Caki2 (cell line): Measurements from ENCODE around the gene CERS6. TPM values are rescaled to one million over a fixed set of nuclear protein-coding genes. Genes with fewer than 3 reads are reported as not detected.
"Not testable (repeated sequence)": the region's sequence is repeated elsewhere in the genome, so short reads cannot be mapped to it uniquely, and the experiment has no call there.

Source experiments
- DNase-seq: peaks from one replicate; pipeline ENCODE4 v3.0.0-alpha.2; 2015; ENCODE audit warnings: low read depth
- in situ Hi-C: cut with HindIII; loops from 2 replicates; pipeline ENCODE4 v1.10.0; 2016; ENCODE audit warnings: low sequenced_read_pairs, low pct_unique_long_range_greater_than_20kb, mixed read lengths
- total RNA-seq: library from RNA; depleted of rRNA; stranded (reverse); fragments of >200 nt; shearing (Covaris generic); gene quantifications from 2 replicates; pipeline ENCODE4 v1.2.3, GENCODE V29; 2014; ENCODE audit warnings: low replicate concordance

CERS6 gene
- total RNA-seq, 1 experiment from 2014 or later: 7.2 TPM

DNA sequence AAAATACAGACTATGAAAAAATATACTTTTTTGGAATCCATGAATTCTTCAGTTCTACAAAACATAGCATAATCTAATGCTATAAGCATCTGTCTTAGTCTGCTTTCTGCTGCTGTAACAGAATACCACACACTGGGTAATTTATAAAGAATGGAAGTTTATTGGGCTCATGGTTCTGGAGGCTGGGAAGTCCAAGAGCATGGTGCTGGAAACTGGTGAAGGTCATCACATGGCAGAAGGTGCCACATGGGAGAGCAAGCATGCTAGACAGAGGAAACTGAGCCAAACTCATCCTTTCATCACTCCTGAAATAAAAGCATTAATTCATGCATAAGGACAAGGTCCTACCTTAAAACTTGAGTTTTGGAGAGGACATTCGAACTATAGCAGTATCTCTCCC, 319.8 kb downstream of the CERS6 start:
- no peak for DNase-seq
- in situ Hi-C loops: no loop called here

DNA sequence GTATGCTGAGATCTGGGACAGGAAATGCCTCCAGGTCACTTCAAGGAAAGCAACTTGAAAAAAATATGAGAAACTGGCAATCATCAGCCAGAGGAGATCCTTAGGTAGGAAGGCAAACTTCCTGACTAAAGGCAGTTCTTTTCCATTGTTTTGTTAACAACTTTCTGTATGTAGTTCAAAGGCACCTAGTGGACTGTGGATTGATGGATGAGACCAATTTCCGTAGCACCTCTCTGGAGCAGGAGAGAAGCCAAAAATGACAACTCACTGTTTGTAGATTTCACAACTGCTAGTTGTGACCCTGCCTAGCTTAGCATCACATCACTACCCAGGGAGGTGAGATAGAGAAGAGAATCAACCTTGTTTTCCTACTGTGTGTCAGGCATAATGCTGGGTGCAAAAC, 324.6 kb downstream of the CERS6 start:
- in situ Hi-C loops: no loop called here

DNA sequence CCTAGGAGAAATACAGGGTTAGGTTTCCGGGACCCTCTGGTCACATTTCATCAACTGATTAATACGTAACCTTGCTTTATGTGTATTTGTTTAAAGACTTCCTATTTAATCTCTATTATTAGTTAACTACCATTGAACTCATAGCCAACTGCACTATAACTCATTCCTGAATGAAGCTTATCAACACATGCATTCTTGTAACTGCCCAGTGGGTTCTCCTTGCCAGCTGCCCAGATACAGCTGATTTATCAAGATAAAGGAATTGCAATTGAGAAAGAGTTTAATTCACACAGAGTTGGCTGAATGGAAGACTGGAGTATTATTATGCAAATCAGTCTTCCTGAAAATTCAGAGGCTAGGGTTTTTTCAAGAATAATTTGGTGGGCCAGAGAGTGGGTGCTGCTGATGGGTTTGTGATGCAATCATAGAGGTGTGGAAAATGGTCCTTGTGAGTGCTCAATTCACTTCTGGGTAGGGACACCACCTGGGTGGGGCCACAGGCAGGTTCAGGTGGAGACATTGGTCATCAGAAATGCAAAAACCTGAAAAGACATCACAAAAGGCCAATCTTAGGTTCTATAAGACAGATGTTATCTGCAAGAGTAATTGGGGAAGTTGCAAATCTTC, 325.2 kb downstream of the CERS6 start:
- in situ Hi-C loops: no loop called here
- DNase-seq: no peak

More for the DNA sequence above, 324.6 kb downstream of the CERS6 start:
- DNase-seq: peak; percentile 54

DNA sequence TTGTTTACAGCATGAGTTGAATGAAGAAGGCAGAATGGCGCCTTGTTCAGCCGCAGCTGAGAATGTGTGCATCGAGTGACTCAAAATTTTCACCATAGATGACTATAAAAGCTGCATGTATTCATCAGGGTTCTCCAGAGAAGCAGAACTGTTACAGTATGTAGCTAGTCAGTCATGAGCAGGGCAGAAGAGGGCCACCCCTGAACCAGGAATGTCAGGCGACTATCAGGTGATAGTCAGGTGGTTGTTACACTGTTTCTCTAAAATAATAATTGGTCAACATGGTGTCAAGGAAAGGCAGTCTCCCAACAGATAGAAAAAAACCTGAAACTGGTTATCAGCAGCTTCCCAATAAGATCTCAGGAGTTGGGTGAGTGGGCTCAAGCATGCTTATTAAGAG, 326.2 kb downstream of the CERS6 start:
- in situ Hi-C loops: no loop called here

DNA sequence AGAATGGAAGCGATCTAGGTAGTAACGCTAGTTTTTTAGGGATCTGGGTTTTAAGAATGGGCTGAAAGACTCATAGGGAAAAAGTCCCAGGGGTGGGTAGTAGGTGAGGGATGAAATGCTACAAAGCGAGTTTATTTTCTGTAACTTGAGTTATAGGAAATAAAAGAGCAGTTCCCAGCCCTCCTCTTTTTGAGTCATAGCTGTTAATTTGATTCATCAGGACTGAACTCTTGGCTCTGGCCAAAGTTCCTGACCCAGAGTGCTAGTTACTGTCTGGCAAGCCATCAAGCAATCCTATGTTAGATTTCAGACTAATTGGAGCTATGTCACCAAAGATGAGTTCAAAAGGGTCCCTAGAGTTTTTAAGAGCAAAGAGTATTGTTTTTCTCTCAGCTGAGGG, 328.9 kb downstream of the CERS6 start:
- in situ Hi-C loops: no loop called here
- DNase-seq: no peak

More for the DNA sequence above, 326.2 kb downstream of the CERS6 start:
- no peak for DNase-seq

DNA sequence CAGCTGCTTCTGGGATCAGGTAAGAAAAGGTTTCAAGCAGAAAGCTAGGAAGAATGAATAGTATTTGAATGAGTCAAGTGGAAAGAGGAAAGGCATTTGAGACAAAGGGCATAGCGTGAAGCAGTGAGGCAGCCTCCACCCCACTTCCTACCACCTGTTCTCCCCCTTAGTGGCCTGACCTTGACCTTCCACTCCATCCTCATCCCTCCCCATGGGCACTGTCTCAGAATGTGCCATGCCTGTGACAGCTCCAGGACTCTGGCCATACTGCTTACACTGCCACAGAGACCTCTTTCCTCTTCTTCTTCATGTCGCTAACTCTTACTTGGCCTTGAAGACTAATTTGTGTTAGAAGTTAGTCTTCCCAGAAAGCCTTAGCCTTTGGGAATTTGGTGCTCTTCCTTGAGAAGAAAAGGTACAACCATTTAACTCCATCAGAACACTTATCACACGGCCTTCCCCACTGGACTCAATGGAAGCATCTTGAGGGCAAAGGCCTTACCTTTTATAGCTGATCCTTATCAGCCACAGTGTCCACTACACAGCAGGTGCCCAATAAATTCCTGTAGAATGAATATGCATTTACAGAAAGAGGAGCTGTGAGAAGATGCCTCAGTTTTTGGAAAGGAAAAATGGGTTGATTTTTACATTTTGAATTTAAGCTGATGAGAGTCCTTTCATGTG, 331.2 kb downstream of the CERS6 start:
- DNase-seq: no peak

DNA sequence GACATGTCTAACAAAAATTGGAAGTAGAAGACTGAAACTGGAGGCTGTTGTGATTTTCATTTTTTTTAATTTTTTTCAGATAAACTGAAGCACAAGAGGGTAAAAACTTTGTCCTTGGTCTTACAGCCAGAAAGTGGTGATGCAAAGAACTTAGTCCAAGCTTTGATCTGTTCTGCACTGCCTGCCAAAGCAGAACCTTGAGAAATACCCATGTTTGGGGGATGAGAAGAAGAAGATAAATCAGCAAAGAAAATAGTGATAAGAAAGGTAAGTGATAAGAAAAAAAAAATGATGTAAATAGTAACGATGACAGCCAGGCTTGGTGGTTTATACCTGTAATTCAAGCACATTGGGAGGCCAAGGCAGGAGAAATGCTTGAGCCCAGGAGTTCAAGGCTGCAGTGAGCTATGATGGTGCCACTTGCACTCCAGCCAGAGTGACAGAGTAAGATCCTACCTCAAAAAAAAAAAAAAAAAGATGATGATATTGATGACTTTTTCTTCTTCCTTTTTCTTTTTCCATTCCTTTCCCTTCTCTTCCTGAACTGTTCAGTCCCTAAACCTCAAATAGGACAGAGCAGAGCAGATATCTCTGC, 331.8 kb downstream of the CERS6 start:
- no peak for DNase-seq
- in situ Hi-C loops: no loop called here

More for the DNA sequence above, 331.2 kb downstream of the CERS6 start:
- in situ Hi-C loops: no loop called here

DNA sequence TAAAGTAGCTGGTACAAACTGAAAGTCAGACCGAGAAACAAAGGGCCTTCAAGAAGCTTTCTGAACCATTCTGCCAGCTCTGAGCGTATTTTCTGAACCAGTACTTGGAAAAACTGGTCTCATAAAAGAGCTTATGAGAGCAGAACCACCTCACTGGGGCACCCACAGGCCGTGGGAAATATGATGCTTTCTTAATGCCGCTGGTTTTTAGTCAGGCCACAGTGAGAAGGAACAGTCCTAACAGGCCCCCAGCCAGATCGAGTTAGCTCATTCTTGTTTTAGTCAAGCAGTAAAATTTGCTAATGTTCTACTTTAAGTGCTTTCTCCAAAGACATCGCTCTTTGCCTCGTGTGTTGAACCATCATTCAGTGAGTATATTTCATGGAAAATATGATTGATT, 333.7 kb downstream of the CERS6 start:
- in situ Hi-C loops: no loop called here

DNA sequence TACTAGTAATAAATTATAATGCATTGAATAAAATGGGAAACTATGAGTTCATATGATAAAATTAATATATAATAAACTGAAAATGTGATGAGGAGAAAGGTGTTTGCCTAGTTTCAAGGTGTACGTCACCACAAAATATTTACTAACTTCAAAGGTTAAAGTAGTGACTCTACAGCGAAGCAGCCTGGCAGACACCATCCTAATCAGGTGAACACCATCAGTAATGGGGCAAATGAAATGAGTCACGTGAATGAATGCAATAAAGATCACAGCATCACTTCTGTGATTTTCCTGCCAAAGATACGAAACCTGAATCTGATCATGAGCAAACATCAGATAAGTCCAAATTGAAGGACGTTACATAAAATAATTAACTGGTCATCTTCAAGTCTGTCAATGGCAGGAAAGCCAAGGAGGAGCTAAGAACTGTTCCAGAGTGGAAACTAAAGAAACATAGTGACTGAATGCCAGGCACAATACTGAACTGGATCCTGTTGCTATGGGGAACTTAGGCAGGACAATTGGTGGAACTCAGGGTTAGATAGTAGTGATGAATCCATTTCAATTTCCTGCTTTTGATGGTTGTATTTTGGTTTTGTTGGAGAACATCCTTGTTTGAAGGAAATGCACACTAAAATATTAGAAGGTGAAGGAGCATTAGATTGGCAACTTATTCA, 334.3 kb downstream of the CERS6 start:
- in situ Hi-C loops: no loop called here
- DNase-seq: no peak

More for the DNA sequence above, 333.7 kb downstream of the CERS6 start:
- DNase-seq: no peak

DNA sequence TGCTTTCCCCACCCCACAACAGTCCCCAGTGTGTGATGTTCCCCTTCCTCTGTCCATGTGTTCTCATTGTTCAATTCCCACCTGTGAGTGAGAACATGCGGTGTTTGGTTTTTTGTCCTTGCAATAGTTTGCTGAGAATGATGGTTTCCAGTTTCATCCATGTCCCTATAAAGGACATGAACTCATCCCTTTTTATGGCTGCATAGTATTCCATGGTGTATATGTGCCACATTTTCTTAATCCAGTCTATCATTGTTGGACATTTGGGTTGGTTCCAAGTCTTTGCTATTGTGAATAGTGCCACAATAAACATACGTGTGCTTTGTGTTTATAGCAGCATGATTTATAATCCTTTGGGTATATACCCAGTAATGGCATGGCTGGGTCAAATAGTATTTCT, 335.1 kb downstream of the CERS6 start:
- DNase-seq, in situ Hi-C loops: not testable (repeated sequence)

DNA sequence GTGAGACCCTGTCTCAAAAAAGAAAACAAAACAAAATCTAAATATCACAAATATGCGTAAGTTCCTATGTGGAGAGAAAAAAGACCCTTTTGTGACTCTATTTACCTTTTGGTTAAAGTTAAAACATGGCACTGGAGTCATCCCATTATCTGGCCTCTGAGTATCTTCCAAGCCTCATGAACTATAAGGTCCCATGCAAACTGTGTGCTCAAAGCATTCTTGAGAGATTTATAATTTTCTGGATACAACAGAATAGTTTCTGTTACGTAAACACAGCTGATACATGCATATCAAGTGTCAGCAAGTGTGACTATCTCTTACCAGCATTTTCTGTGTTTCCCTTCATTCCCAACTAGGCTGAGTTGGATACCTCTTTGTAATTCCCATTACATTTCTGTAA, 337.5 kb downstream of the CERS6 start:
- no peak for DNase-seq
- in situ Hi-C loops: no loop called here

DNA sequence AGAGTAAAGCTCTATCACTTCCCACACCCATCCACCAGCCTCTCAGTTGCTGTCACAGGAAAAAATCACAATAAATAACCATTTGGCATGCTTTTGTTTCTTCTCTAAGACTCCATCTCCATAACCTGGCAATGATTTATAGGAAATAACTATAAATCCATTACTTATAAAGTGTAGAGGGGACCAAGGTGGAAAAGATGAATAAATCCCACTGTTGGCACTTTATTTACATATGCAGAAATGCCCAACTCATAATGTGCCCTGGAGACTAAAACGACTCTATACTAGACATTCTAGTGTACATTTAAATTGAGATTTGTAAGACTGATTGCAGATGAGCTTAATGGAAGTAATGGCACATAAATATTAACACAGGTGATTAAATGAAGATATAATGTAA, 338.9 kb downstream of the CERS6 start:
- in situ Hi-C loops: no loop called here
- DNase-seq: no peak

DNA sequence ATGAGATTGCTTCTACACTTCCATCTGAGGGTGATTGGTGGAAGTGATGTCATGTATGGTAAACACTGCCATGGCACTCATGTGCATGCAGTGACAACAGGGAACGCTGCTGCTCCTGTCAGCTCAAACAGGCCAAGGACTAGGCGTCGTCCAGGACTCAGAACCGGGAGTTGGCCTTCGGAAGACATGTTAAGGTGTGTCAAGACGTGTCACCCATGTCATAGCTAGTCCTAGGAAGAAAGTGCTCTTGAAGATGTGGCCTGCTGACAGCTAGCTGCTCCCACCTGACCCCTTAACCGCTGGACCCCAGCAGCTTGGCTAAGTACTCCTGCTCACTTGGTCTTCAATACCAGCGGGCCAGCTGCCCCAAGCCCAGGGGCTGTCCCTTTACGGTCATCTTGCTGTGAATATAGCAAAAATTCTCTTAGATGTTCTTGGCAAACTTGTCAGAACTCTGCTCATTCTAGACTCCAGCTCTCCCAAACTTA, 340.1 kb downstream of the CERS6 start:
- DNase-seq: no peak
- in situ Hi-C loops: no loop called here

DNA sequence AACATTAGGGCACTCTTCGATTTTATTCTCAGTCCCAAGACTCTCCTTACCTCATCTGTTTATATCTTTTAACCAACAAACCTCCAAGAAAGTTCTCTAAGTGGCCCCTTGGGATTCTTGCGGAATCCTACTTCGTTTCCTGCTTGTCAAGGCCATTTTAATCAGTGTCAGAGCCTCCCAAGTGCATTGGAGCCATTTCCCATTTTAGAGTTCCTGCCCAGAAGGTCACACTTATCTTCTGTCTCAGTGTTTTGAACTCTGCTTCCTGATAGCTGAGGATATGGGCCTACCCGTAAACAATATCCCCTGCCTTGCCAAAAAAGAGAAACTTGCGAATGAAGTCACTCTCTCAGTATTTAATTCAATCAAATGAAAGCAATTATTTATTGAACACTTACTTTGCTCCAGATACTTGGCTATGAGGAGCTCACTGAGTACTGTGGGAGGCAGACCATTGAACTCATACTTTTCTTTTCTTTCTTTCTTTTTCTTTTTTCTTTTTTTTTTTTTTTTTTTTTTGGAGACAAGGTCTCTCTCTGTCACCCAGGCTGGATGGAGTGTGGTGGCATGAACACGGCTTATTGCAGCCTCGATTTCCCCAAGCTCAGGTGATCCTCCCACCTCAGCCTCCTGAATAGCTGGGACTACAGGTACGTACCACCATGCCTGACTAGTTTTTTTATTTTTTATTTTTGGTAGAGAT, 340.7 kb downstream of the CERS6 start:
- no peak for DNase-seq
- in situ Hi-C loops: no loop called here

DNA sequence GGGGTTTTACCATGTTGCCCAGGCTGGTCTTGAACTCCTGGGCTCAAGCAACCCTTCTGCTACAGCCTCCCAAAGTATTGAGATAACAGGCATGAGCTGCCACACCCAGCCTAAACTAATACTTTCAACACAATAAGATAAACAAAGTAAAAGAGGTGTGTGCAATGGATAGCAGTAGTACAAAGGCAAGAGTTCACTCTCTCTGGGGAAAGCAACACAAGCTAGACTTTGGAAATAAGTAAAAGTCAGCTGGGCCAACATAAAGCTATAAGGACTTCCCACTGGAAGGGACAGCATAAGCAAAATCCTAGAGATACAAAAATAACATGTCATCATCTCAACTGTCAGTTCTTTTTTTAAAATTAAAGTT, 341.2 kb downstream of the CERS6 start:
- no peak for DNase-seq
- in situ Hi-C loops: no loop called here

DNA sequence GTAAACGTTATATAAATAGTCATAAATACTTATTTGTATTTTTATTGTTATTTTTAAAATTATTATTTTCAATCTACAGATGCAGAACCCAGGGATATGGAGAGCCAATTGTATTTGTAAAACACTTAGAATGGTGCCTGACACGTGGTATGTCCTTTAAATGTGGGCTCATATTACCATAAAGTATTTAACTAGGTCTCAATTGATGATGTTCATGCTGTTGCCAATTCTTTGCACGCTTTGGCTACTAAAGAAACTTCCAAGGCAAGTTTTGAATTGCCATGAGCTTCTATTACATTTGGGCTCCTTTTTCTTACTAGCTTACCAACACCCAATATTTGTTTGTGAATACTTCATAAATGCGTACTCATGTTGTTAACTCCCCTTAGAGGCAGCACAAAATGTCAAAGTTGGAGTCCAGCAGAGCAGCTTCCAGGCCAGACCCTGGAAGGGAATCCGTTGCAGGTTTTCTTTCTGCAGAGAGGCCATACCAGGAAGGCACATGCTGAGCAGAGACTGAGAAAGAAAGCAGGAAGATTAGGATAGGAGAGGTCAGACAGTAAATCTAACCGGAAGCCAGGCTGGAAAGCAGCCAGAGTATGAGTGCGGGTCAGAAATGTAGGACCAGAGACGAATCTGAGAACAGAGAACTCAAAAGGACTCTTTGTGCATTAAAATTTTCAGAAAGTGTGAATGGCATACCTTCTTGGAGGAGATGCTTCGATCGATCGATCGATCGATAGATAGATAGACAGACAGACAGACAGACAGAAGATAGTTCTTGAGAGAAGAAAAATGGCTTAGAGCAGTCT, 342.2 kb downstream of the CERS6 start:
- in situ Hi-C loops: no loop called here
- DNase-seq: no peak

DNA sequence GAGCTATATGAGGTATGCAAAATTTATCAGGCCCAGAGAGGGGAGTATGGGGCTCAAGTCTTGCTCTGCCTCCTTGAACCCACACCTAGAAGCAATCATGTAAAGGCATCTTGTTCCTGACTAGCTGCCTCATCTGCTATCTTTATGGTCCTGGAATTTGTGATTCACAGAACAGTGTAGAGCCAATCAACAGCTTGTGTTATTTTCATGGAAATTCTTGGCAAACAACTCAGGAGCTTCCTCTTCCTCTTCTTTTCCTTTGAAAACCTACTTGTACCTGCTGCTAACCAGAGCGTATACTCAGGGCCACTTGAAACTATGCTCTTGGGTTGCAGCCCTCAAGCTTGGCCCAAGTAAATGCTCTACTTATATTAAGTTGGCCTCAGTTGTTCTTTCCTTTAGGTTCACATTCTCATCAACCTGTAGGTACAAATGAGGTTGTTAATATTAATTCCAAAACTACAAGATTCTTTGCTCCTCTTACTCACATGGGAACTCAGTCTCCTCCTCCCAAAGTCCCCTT, 342.9 kb downstream of the CERS6 start:
- no peak for DNase-seq
- in situ Hi-C loops: no loop called here

DNA sequence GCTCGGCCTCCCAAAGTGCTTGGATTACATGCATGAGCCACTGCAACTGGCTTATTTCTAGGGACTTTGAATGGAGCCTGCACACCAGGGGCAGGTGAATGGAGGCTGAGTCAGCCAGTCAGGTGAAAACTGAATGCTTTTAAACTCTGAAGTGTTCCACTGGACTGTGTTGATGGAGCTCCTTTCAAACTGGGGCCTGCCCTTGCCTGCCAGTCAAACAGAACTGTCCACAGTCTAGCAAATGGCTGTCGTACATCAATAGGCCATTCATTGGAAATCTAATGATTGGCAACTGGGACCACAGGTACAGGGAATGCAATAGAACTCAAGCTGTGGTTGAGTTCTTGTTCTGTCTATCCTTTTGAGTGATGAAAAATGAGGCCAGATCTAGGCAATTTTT, 345.4 kb downstream of the CERS6 start:
- DNase-seq: no peak
- in situ Hi-C loops: no loop called here
